ENCODE data around the gene ETS2.

ETS2 gene

DNA sequence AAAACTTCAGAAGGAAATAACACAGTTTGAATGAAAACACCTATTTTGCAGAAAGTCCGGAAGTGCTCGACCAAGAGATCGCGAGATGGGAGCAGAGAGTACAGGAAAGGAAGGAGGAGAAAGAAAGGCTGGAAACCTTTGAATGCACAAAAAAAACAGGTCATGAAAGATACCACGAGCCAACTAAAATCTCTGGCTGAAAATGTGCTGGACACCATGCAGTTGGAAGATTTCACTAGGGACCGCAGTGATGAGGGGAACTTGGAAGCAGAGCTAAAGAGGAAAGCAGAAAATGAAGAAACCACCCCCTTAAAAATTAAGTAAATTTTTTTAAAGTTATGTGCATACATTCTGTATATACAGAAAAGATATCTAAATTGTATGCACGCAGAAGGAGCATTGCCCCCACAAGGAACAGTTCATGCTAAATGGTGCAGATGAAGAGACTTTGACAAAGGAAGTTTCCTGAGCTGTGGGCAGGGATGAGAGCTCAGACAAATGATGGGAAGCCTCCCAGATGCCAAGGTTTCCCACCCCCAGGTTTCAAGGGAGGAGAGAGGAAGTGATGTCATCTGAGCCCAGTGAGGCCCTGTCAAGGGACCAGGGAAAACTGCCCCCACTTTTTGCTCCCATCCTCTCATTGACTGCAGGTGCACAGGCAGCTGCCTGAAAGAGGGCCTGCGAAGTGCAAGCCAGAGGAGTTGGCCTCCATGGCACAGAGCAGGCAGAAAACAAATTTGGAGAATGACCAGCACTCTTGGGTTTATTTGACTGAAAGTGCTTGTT lies 52.5 kb downstream of the ETS2 start:
- in situ Hi-C loops (cut with HindIII; ENCODE audit: low sequenced_read_pairs), result no loop called here

DNA sequence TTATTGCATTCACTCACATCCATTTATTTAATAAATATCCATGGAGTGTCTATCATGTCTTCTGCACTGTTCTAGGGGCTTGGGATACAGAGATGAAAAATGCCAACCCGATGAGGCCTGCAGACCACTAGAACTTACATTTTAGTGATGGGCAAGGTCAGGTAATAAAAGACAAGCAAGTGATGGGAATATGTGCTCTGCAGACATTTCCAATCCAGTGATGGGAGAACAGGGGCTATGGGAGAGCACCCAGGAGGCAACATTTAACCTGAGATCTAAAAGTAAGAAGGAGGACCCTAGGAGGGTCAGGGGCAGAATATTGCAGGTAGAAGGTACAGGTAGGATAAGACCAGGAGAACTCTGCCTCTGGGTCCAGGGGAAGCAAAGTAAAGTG lies 53.1 kb downstream of the ETS2 start:
- in situ Hi-C loops (cut with HindIII; ENCODE audit: low sequenced_read_pairs), result no loop called here

GRCh38 chr21:38859852-38860251 lies 54.1 kb downstream of the ETS2 start:
- in situ Hi-C loops (cut with HindIII; ENCODE audit: low sequenced_read_pairs), result no loop called here

DNA sequence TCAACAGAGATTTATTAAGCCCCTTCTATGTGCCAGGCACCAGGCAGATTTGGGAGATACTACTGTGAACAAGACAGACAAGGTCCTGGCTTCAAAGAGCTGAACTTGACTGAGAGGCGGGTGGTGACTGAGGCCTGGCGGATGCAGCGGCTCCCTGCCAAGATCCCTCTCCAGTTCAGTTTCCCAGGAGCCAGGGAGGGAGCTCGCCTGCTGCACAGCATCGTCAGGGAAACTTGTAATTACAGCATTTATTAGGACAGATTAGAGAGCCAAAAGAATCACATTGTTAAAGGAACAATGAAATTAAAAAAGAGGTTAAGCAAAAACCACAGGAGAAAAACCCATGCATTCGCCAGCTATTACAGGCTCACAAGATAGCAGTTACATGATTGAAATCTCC lies 55.3 kb downstream of the ETS2 start:
- in situ Hi-C loops (cut with HindIII; ENCODE audit: low sequenced_read_pairs), result no loop called here

GRCh38 chr21:38861989-38862683 lies 56.4 kb downstream of the ETS2 start:
- in situ Hi-C loops (cut with HindIII; ENCODE audit: low sequenced_read_pairs), result no loop called here

GRCh38 chr21:38863291-38863690 lies 57.6 kb downstream of the ETS2 start:
- in situ Hi-C loops (cut with HindIII; ENCODE audit: low sequenced_read_pairs), result no loop called here

- in situ Hi-C loops (cut with HindIII; ENCODE audit: low sequenced_read_pairs), result no loop called here
Observed at GRCh38 chr21:38863843-38864363, 58.2 kb downstream of the ETS2 start.

DNA sequence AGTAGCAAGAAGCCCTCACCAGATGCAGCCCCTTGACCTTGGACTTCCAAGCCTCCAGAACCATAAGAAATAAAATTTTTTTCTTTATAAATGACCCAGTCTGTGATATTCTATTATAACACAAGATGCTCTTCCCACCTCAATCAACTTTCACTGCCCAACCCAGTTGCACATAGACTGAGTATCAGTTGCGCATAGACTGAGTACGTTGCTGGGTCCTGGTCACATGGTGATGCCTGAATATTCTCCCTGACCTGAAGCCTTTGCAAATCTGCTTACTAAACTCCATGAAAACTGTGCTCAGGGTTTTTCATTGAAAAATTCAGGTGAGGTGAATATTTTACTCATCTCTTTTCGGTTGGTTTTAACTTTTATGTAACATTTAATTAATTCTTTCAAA lies 59.2 kb downstream of the ETS2 start:
- in situ Hi-C loops (cut with HindIII; ENCODE audit: low sequenced_read_pairs), result loop anchor here (5.0 kb wide), 1 partner anchor 38 kb away; no protein-coding TSS in a partner anchor

DNA sequence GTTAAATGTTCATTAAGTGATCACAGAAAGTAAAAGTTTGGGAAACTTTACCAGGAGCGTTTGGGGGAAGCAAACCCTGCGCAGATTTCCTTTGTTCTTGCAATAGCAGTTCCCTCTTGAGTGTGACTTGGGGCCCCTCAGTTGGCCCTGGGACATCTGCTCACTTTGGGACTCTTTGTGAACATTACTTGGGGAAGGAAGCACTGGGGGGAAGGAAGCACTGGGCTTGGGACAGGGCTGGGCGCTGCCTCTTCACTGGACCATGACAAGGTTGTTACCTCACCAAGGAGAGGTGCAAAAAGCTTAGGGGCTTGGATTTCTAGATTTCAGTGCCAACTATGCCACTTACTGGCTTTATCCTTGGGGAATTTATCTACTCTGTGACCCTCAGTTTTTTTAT lies 63.5 kb downstream of the ETS2 start:
- in situ Hi-C loops (cut with HindIII; ENCODE audit: low sequenced_read_pairs), result loop anchor here (5.0 kb wide), 1 partner anchor 42 kb away; no protein-coding TSS in a partner anchor

GRCh38 chr21:38869946-38870345 lies 64.2 kb downstream of the ETS2 start:
- in situ Hi-C loops (cut with HindIII; ENCODE audit: low sequenced_read_pairs), result loop anchor here (5.0 kb wide), 1 partner anchor 43 kb away; no protein-coding TSS in a partner anchor
